ENCODE data around the gene RAB34. TPM values are rescaled to one million over a fixed set of nuclear protein-coding genes. Genes with fewer than 3 reads are reported as not detected.
"Not testable (repeated sequence)": the region's sequence is repeated elsewhere in the genome, so short reads cannot be mapped to it uniquely, and the experiment has no call there.

Gene RAB34
- total RNA-seq, 1 donor from 2014 or later = 147 TPM

DNA sequence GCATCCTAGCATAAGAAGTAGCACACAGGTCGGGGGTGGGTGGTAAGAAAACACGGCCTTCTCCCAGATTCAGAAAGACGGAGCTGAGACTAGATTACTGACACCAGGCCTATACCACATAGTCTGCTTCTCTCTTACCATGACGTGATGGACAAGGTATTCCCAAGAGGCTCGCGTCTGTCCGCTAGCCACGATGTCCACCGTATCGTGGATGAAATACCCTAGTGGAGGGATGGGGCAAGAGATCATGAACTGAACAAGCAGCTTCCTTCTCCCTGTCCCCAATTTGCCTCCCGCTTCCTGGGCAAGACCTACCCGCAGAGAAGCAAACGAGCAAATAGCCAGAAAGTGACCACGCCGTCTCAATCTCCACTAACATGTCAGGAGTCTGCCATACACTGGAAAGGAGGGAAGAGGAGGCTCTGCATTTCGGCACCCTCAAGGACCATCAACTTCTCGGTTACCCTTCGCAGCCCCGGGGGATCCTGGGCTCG lies 7.5 kb upstream of the RAB34 start:
- H3K9me3 Mint-ChIP-seq (ENCODE audit: low read depth) = no peaks in the 10 kb centered on the region
- no peaks in the 10 kb centered on the region for H3K27me3 Mint-ChIP-seq
- DNase-seq (ENCODE audit: low spot score, unreplicated experiment) = no peak
- peak overlapping the region; percentile 97 for H3K27ac Mint-ChIP-seq
- peaks cover 27% of the 10 kb centered on the region for H3K36me3 Mint-ChIP-seq (ENCODE audit: insufficient read depth)
- peak overlapping the region; percentile 85 for H3K4me3 Mint-ChIP-seq (ENCODE audit: low read depth)
- TF ChIP-seq, protein P1, sequence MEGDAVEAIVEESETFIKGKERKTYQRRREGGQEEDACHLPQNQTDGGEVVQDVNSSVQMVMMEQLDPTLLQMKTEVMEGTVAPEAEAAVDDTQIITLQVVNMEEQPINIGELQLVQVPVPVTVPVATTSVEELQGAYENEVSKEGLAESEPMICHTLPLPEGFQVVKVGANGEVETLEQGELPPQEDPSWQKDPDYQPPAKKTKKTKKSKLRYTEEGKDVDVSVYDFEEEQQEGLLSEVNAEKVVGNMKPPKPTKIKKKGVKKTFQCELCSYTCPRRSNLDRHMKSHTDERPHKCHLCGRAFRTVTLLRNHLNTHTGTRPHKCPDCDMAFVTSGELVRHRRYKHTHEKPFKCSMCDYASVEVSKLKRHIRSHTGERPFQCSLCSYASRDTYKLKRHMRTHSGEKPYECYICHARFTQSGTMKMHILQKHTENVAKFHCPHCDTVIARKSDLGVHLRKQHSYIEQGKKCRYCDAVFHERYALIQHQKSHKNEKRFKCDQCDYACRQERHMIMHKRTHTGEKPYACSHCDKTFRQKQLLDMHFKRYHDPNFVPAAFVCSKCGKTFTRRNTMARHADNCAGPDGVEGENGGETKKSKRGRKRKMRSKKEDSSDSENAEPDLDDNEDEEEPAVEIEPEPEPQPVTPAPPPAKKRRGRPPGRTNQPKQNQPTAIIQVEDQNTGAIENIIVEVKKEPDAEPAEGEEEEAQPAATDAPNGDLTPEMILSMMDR (IDR thresholded peaks at IDR 0.05; ENCODE audit: unreplicated experiment) = peak; percentile 16
- peaks cover 47% of the 10 kb centered on the region for H3K4me1 Mint-ChIP-seq (ENCODE audit: low read depth)

DNA sequence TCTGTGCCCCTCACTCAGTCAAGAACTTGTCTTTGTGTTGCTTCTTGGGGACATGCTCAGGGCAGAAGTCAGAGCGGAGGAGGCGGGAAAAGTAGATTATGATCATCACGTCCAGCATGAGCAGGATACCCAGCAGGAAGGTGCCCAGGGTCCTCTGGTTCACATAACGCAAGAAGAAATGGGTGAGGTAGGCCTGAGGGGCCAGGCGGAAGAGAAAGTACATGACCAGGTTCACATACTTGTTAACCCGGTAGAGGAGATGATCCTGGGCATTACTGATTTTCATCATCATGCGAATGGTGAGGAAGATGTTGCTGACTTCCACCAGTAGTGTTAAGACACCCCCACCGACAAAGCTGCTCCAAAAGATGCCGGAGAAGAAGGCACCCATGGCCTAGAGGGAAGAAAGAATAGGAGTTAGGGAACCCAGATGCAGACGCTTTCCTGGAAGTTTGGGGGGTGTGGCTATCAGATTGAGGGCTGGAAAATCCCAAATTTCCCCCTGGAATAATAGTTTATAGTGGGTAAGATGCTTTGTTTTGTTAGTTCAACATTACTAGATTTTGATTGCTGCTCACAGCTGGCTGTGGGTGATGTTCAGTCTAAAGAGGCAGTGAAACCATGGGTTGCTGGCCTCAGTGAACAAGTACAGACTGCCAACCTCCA lies 7.0 kb upstream of the RAB34 start:
- Mint-ChIP-seq H3K9me3 (ENCODE audit: low read depth) (no peaks in the 10 kb centered on the region), H3K4me3 (ENCODE audit: low read depth) (peak overlapping the region; percentile 85), H3K27me3 (no peaks in the 10 kb centered on the region), H3K36me3 (ENCODE audit: insufficient read depth) (peaks cover 30% of the 10 kb centered on the region), H3K27ac (peak overlapping the region; percentile 97), H3K4me1 (ENCODE audit: low read depth) (peaks cover 50% of the 10 kb centered on the region)
- DNase-seq (ENCODE audit: low spot score, unreplicated experiment) = no peak
- TF ChIP-seq, protein P1 (IDR thresholded peaks at IDR 0.05; ENCODE audit: unreplicated experiment) = no peak

DNA sequence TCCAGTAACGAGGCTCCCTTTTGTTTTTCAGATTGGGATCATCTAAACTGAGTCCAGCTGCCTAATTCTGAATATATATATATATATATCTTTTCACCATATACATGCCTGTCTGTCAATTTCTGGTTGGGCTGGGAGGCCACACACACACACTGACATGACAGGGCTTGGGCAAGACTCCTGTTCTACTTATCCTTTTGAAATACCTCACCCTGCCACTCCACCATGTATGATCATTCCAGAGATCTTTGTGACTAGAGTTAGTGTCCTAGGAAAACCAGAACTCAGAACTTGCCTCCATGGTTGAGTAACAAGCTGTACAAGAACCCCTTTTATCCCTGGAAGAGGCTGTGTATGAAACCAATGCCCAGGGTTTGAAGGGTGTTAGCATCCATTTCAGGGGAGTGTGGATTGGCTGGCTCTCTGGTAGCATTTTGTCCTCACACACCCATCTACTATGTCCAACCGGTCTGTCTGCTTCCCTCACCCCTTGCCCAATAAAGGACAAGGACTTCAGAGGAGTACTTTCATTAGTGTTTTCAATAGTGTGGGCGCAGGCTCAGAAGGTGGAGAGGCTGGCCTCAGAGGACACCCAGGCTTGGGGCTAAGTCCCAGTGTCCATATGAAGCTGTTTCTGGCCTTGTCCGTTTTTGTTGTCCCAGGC lies 6.3 kb upstream of the RAB34 start:
- peaks cover 30% of the 10 kb centered on the region for H3K36me3 Mint-ChIP-seq (ENCODE audit: insufficient read depth)
- peak overlapping the region; percentile 97 for H3K27ac Mint-ChIP-seq

DNA sequence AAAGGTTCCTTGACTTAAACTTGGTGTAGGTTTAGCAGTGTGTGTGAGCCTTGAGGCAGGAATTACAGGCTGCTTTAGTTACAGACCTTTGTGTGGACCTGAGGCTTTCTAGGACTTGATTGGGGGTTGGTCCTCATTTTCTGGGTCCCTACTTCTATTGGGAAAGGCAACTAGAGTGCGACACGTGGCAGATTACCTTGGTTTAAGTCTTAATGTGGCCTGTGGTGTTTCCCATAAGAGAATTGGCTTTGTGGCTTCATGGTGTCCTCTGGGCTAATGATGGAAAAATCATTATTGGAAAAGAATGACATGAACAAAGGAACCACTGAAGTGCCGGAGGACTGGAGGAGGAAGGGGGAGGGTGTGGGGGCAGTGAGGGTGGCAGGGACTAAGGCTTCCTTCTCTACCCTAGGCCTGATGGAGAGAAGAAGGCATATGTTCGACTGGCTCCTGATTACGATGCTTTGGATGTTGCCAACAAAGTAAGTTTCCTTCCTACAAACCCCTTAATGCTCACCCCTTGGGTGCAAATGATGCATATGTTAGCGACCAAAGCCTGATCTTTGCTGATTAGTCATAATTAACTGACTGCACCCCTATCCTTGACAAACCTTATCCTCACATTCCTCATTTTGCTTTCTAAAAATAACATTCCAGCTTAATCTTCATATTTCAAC lies 5.6 kb upstream of the RAB34 start:
- peaks cover 54% of the 10 kb centered on the region for H3K4me1 Mint-ChIP-seq (ENCODE audit: low read depth)
- peaks cover 30% of the 10 kb centered on the region for H3K36me3 Mint-ChIP-seq (ENCODE audit: insufficient read depth)
- no peak for DNase-seq (ENCODE audit: low spot score, unreplicated experiment)
- TF ChIP-seq, protein P1 (IDR thresholded peaks at IDR 0.05; ENCODE audit: unreplicated experiment) = no peak
- no peak overlapping the region for H3K4me3 Mint-ChIP-seq (ENCODE audit: low read depth)
- no peaks in the 10 kb centered on the region for H3K27me3 Mint-ChIP-seq
- no peaks in the 10 kb centered on the region for H3K9me3 Mint-ChIP-seq (ENCODE audit: low read depth)
- peak overlapping the region; percentile 35 for H3K27ac Mint-ChIP-seq

More for the DNA sequence above, 6.3 kb upstream of the RAB34 start:
- Mint-ChIP-seq H3K4me3 (ENCODE audit: low read depth) (peak overlapping the region; percentile 85), H3K4me1 (ENCODE audit: low read depth) (peaks cover 52% of the 10 kb centered on the region)
- H3K27me3 Mint-ChIP-seq; H3K9me3 Mint-ChIP-seq (ENCODE audit: low read depth); DNase-seq (ENCODE audit: low spot score, unreplicated experiment): not testable (repeated sequence)

DNA sequence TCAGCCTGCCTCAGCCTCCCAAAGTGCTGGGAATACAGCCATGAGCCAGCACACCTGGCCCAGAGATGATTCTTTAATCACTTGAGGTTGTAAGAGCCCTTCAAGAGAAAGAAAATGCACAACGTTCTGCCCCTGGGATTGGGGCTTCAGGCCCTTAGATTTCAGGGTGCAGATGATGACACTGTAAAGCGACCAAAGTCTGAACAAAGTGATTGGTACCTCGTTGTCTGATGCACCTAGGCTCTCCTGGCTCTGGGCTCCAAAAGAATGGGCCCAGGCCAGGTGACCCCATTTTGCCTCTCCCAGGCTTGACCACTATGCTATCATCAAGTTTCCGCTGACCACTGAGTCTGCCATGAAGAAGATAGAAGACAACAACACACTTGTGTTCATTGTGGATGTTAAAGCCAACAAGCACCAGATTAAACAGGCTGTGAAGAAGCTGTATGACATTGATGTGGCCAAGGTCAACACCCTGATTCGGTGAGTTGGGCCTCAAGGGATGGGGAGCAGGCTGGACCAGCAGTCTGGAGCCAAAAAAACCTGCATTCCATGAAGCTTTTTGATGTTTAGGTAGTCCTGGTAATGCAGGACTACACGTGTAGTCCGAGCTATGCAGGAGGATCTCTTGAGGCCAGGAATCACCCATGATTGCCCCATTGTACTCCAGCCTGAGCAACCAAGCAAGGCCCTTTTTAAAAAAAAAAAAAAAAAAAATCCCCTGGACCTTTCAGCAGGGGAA lies 4.9 kb upstream of the RAB34 start:
- Mint-ChIP-seq H3K27me3 (no peaks in the 10 kb centered on the region), H3K9me3 (ENCODE audit: low read depth) (no peaks in the 10 kb centered on the region), H3K36me3 (ENCODE audit: insufficient read depth) (peaks cover 30% of the 10 kb centered on the region), H3K4me1 (ENCODE audit: low read depth) (peaks cover 55% of the 10 kb centered on the region), H3K4me3 (ENCODE audit: low read depth) (peak overlapping the region; percentile 99), H3K27ac (peak overlapping the region; percentile 59)
- TF ChIP-seq, protein P1 (IDR thresholded peaks at IDR 0.05; ENCODE audit: unreplicated experiment) = no peak
- DNase-seq (ENCODE audit: low spot score, unreplicated experiment) = no peak

DNA sequence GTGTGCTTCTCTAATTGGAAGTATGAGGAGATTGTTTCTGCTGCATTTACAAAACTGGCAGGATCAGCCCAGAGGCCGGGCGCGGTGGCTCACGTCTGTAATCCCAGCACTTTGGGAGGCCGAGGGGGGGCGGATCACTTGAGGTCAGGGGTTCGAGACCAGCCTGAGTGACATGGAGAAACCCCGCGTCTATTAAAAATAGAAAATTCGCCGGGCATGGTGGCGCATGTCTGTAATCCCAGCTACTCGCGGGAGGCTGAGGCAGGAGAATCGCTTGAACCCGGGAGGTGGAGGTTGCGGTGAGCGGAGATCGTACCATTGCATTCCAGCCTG lies 3.3 kb upstream of the RAB34 start:
- not testable (repeated sequence) for H3K27me3 Mint-ChIP-seq; DNase-seq (ENCODE audit: low spot score, unreplicated experiment); H3K9me3 Mint-ChIP-seq (ENCODE audit: low read depth)
- H3K36me3 Mint-ChIP-seq (ENCODE audit: insufficient read depth) = peaks cover 30% of the 10 kb centered on the region
- peaks cover 56% of the 10 kb centered on the region for H3K4me1 Mint-ChIP-seq (ENCODE audit: low read depth)
- peak overlapping the region; percentile 99 for H3K27ac Mint-ChIP-seq
- peak overlapping the region; percentile 99 for H3K4me3 Mint-ChIP-seq (ENCODE audit: low read depth)
